Lower leg skin (tissue), 4 donors: ENCODE data around the gene ZFP36. TPM values are rescaled to one million over a fixed set of nuclear protein-coding genes. Genes with fewer than 3 reads are reported as not detected.

Experiments used
- DNase-seq, 2 donors: peaks; one replicate each; pipeline ENCODE4 v3.0.0-alpha.2; 2019; ENCODE audit warnings: low spot score in 2 of 2
- H3K4me3 ChIP-seq: fragments of 200-600 bp; sonication (generic); 2 replicates; pipeline ENCODE4 v1.5.1; 2017; ENCODE audit warnings: mild to moderate bottlenecking, low read depth; ENCODE audit not compliant: poor library complexity, severe bottlenecking
- CTCF ChIP-seq, 3 donors: fragments of 450-650 bp; IDR thresholded peaks; one replicate each; pipeline ENCODE4 v1.5.1; 2016; ENCODE audit warnings: antibody characterized with exemption in 3 of 3, mild to moderate bottlenecking in 3 of 3, moderate library complexity in 2 of 3
- POLR2A ChIP-seq, 2 donors: fragments of 450-650 bp; IDR thresholded peaks; one replicate each; pipeline ENCODE4 v1.6.1; 2016 to 2017; ENCODE audit warnings: antibody characterized with exemption in 2 of 2, mild to moderate bottlenecking in 1 of 2, moderate library complexity in 1 of 2
- WGBS, 2 donors: methylation state at CpG; one replicate each; pipeline ENCODE4 v1.1.5; 2018; 5-methylcytosine and 5-hydroxymethylcytosine counted together
- intact Hi-C: fragments of 100-400 bp; cut with DNase I; formaldehyde crosslinking; loops from one replicate; pipeline ENCODE4 v1.15.0; 2023; ENCODE audit warnings: low total_unique reads
- total RNA-seq, 4 donors: library from RNA; depleted of rRNA; stranded (reverse); fragments of >200 nt; gene quantifications; one replicate each; pipeline ENCODE4 v1.1.0, GENCODE V29; 2016

ZFP36 gene
- total RNA-seq, 4 donors from 2014 or later = 170 to 536 (median 280) TPM

- TF ChIP-seq CTCF (IDR thresholded peaks at IDR 0.05) (no peak), POLR2A (IDR thresholded peaks at IDR 0.05) (peak in 1 of 2 donors; percentile 75)
- intact Hi-C loops = no loop called here
- 0 to 1% methylated on average over 47 to 60 of the region's 61 CpGs for WGBS, 2 donors
- DNase-seq = peak; percentile 97 to 100
- H3K4me3 ChIP-seq = peak within 1 kb of the TSS; percentile 83
Observed at GRCh38 chr19:39435499-39436349, 29.1 kb downstream of the ZFP36 start, which contains the start of gene RPS16. Gene RPS16 (minus strand): TSS chr19:39435949. CDS start chr19:39435895, 54 bp downstream.

- intact Hi-C loops = no loop called here
- WGBS, 2 donors = 4 to 15% methylated on average over 2 of the region's 2 CpGs
- no peak overlapping the region for H3K4me3 ChIP-seq
- TF ChIP-seq CTCF (IDR thresholded peaks at IDR 0.05) (no peak), POLR2A (IDR thresholded peaks at IDR 0.05) (no peak)
- no peak for DNase-seq
Observed at GRCh38 chr19:39436350-39436716, 29.7 kb downstream of the ZFP36 start.

- 86 to 87% methylated on average over 9 of the region's 9 CpGs for WGBS, 2 donors
- no peak for DNase-seq
- no peak for TF ChIP-seq POLR2A (IDR thresholded peaks at IDR 0.05)
- TF ChIP-seq CTCF (IDR thresholded peaks at IDR 0.05) = no peak
- no peak overlapping the region for H3K4me3 ChIP-seq
- intact Hi-C loops = no loop called here
Observed at GRCh38 chr19:39438270-39438934, 31.8 kb downstream of the ZFP36 start.

GRCh38 chr19:39444598-39445195 lies 38.0 kb downstream of the ZFP36 start:
- TF ChIP-seq POLR2A (IDR thresholded peaks at IDR 0.05) = no peak
- no peak for TF ChIP-seq CTCF (IDR thresholded peaks at IDR 0.05)
- WGBS, 2 donors = 3 to 5% methylated on average over 15 to 17 of the region's 17 CpGs
- H3K4me3 ChIP-seq = peak overlapping the region; percentile 96
- intact Hi-C loops = loop anchor here (10.0 kb wide), 1 partner anchor 90 kb away; the partner anchor contains the start of gene EID2B
- DNase-seq = no peak

GRCh38 chr19:39445196-39446111 lies 38.8 kb downstream of the ZFP36 start, which contains the start of gene SUPT5H:
Gene SUPT5H (plus strand): TSS chr19:39445582. CDS start chr19:39445891, 309 bp downstream.
- peak; percentile 96 to 99 for DNase-seq
- 0 to 1% methylated on average over 65 to 68 of the region's 68 CpGs for WGBS, 2 donors
- TF ChIP-seq CTCF (IDR thresholded peaks at IDR 0.05) (no peak), POLR2A (IDR thresholded peaks at IDR 0.05) (peak in 1 of 2 donors; percentile 61)
- H3K4me3 ChIP-seq = peak within 1 kb of the TSS; percentile 96
- intact Hi-C loops = loop anchor here (10.0 kb wide), 1 partner anchor 89 kb away; the partner anchor contains the start of gene EID2B
